Lower lobe of right lung (tissue), 2 donors: ENCODE data around the gene JMJD4. TPM values are rescaled to one million over a fixed set of nuclear protein-coding genes. Genes with fewer than 3 reads are reported as not detected.

Experiments used
- ATAC-seq, 2 donors: fragments of 200-7000 bp; cut with Tn5 transposase; one replicate each; pipeline ENCODE4 v1.9.1; 2020 to 2022; ENCODE audit warnings: mild to moderate bottlenecking in 2 of 2, moderate library complexity in 2 of 2
- DNase-seq: peaks from one replicate; pipeline ENCODE4 v3.0.0-alpha.2; 2020
- H3K27ac ChIP-seq: fragments of 200-600 bp; one replicate; pipeline ENCODE4 v1.8.0; 2022
- H3K27me3 ChIP-seq: fragments of 200-600 bp; one replicate; pipeline ENCODE4 v1.8.0; 2022; ENCODE audit warnings: low read depth
- H3K36me3 ChIP-seq: fragments of 200-600 bp; one replicate; pipeline ENCODE4 v1.8.0; 2022; ENCODE audit warnings: mild to moderate bottlenecking
- H3K4me1 ChIP-seq: fragments of 200-600 bp; one replicate; pipeline ENCODE4 v1.8.0; 2022
- H3K4me3 ChIP-seq: fragments of 200-600 bp; one replicate; pipeline ENCODE4 v1.8.0; 2022; ENCODE audit warnings: mild to moderate bottlenecking
- H3K9me3 ChIP-seq: fragments of 200-600 bp; one replicate; pipeline ENCODE4 v1.8.0; 2022
- intact Hi-C: fragments of 100-400 bp; cut with DNase I; formaldehyde crosslinking; loops from one replicate; pipeline ENCODE4 v1.11.0; 2022
- total RNA-seq: library from RNA; stranded (reverse); fragmentation: NEBNext Ultra II Directional; extraction: Animal tissue kit (Norgen Biotek cat#: 25700); gene quantifications from one replicate; pipeline ENCODE4 v1.2.1, GENCODE V29; 2021
- TF ChIP-seq, protein P1 (sequence below): fragments of 200-600 bp; IDR thresholded peaks from one replicate; pipeline ENCODE4 v1.8.0; 2022; ENCODE audit warnings: antibody characterized with exemption, mild to moderate bottlenecking
- donor health status: DM: no; HTN: yes; CAD: no; lungs with severe emphysema.

JMJD4 gene
- total RNA-seq, 1 donor from 2014 or later, result 14.9 TPM

GRCh38 chr1:227776331-227776771 is 41.2 kb upstream of the JMJD4 start:
- intact Hi-C loops, result no loop called here
- H3K27me3 ChIP-seq, result no peaks in the 10 kb centered on the region
- H3K27ac ChIP-seq, result no peak overlapping the region
- H3K4me1 ChIP-seq, result no peaks in the 10 kb centered on the region
- TF ChIP-seq, protein P1, sequence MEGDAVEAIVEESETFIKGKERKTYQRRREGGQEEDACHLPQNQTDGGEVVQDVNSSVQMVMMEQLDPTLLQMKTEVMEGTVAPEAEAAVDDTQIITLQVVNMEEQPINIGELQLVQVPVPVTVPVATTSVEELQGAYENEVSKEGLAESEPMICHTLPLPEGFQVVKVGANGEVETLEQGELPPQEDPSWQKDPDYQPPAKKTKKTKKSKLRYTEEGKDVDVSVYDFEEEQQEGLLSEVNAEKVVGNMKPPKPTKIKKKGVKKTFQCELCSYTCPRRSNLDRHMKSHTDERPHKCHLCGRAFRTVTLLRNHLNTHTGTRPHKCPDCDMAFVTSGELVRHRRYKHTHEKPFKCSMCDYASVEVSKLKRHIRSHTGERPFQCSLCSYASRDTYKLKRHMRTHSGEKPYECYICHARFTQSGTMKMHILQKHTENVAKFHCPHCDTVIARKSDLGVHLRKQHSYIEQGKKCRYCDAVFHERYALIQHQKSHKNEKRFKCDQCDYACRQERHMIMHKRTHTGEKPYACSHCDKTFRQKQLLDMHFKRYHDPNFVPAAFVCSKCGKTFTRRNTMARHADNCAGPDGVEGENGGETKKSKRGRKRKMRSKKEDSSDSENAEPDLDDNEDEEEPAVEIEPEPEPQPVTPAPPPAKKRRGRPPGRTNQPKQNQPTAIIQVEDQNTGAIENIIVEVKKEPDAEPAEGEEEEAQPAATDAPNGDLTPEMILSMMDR, result no peak
- H3K36me3 ChIP-seq, result peaks cover 33% of the 10 kb centered on the region
- ATAC-seq (no peak), DNase-seq (no peak)
- H3K9me3 ChIP-seq, result no peaks in the 10 kb centered on the region
- H3K4me3 ChIP-seq, result no peak overlapping the region

GRCh38 chr1:227775841-227776240 is 40.7 kb upstream of the JMJD4 start:
- peaks cover 33% of the 10 kb centered on the region for H3K36me3 ChIP-seq
- no peak overlapping the region for H3K27ac ChIP-seq
- H3K4me3 ChIP-seq, result no peak overlapping the region
- intact Hi-C loops, result no loop called here
- ATAC-seq (no peak), DNase-seq (no peak)
- TF ChIP-seq, protein P1, result no peak
- H3K27me3 ChIP-seq, result no peaks in the 10 kb centered on the region
- no peaks in the 10 kb centered on the region for H3K4me1 ChIP-seq
- H3K9me3 ChIP-seq, result no peaks in the 10 kb centered on the region

DNA sequence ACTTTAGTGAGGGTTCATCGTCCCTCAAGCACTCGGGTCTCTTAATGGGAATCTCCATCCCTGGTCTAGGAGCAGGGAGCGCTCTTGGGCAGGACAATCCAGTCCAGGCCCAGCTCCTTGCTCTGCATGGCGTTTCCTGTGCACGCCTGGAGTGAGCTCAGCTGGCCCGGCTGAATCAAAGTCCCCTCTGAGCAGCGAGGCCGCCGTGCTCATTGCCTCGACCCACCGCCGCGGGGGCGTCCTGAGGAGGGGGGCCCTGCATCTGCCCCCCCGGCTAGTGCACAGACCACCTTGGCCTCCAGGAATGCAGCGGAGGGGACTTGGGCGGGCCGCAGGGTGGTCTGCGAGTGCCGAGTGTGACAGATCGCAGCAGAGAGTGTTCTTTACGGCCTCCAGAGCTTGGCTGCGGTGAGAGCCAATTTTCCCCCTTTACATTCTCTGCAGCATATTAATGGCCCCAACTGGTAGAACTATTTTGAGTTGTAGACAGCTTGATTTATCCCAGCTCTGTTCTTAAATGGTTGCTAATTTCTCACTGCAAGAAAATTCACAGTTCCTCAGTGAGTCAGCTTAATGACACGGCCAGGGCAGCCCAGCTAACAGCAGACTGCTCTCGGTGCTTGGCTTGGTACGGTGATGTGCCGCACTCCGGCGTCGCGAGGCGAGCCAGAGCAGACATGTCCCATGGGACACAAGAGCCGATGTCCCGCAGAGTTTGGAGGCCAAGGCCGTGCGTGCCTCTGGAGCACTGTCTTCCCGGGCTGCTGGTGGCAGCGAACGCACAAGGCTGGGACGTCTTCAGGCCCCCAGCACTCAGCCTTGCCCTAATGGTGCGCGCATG is 39.9 kb upstream of the JMJD4 start:
- intact Hi-C loops, result no loop called here
- Histone ChIP-seq H3K4me1 (no peaks in the 10 kb centered on the region), H3K27me3 (no peaks in the 10 kb centered on the region), H3K27ac (no peak overlapping the region), H3K9me3 (no peaks in the 10 kb centered on the region), H3K4me3 (no peak overlapping the region), H3K36me3 (peaks cover 32% of the 10 kb centered on the region)
- TF ChIP-seq, protein P1, result no peak
- ATAC-seq, result no peak
- no peak for DNase-seq

DNA sequence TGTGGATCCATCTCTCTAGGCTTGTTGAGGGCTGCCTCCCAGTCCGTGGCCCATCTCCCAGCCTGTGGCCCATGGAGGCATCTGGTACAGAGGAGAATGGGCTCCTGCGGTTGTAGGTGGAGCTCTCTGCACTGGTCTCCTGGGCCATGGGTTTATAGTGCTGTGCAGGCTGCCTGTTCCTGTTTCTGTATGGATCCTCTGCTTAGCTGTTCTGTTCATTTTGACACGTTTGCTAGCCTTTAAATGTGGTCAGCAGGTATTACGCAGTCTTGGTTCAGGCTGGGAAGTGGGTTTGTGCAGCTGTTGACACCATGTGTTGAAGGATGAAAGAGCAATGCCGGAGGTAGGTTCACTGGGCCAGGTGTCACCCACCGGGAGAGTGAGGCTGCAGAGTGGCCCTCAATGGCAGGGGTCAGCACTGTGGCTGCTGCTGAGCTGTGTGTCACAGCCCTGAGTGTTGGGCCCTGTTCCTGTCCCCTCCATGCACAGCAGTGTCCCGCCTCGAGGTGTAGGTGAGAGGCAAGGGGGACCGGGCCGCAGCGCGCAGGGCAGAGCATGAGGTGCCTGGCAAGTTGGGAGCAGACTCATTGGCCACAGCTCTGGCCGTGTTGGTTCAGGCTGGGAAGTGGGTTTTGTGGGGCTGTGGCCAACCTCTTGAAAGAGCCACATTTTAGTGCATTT is 39.1 kb upstream of the JMJD4 start:
- TF ChIP-seq, protein P1, result no peak
- Histone ChIP-seq H3K4me3 (no peak overlapping the region), H3K36me3 (peaks cover 35% of the 10 kb centered on the region), H3K4me1 (no peaks in the 10 kb centered on the region), H3K9me3 (no peaks in the 10 kb centered on the region), H3K27ac (no peak overlapping the region), H3K27me3 (no peaks in the 10 kb centered on the region)
- ATAC-seq (peak; percentile 7 to 34), DNase-seq (no peak)
- intact Hi-C loops, result no loop called here

GRCh38 chr1:227773558-227773957 is 38.5 kb upstream of the JMJD4 start:
- Histone ChIP-seq H3K4me1 (no peaks in the 10 kb centered on the region), H3K27ac (no peak overlapping the region), H3K27me3 (no peaks in the 10 kb centered on the region), H3K36me3 (peaks cover 41% of the 10 kb centered on the region), H3K9me3 (no peaks in the 10 kb centered on the region), H3K4me3 (no peak overlapping the region)
- ATAC-seq, result no peak
- intact Hi-C loops, result no loop called here
- no peak for DNase-seq
- TF ChIP-seq, protein P1, result no peak
